ENCODE data around the gene NSDHL. TPM values are rescaled to one million over a fixed set of nuclear protein-coding genes. Genes with fewer than 3 reads are reported as not detected.

Gene NSDHL
- total RNA-seq, 2 donors from 2014 or later = 25.8 to 34.8 TPM

DNA sequence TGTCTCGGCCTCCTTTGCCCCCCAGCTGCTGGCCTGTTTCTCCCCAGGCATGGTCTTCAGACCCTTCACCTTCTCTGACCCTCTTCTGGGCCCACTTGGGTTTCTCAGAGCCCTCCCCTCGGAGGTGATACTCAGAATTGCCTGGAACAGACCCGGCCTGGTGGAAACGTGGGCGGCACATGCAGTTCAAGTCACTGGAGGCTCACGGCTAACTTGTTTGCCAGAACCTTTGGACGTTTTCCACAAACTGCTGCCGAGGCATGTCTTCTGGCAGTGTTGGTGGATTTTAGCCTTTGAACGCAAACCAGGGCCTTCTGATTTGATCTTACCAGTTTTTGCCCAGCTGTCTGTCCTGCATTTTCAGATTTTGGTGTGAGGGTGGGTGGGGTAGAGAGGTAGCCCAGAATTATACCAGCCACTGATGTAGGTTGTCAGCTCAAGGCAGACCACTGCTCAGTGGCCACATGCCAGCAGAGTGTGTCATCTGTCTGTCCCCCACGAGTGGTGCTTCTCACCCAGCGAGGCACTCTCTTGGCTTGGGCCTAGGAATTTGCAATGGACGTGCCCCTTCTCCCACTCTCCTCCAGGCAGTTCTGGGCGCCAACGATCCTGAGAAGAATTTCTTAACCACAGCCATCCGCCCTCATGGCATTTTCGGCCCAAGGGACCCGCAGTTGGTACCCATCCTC lies 34.5 kb downstream of the NSDHL start:
- Mint-ChIP-seq H3K4me1 (no peaks in the 10 kb centered on the region), H3K9me3 (peaks cover 59% of the 10 kb centered on the region), H3K27ac (no peak overlapping the region), H3K36me3 (ENCODE audit: low read depth) (peaks cover 50% of the 10 kb centered on the region), H3K27me3 (ENCODE audit: insufficient read depth) (no peaks in the 10 kb centered on the region), H3K4me3 (no peak overlapping the region)
- DNase-seq = no peak
- no peak overlapping the region for H3K27ac ChIP-seq (ENCODE audit: low read depth, low read length)
- H3K4me3 ChIP-seq (ENCODE audit: low read length) = no peak overlapping the region
- 83 to 91% methylated on average over 1 to 17 of the region's 17 CpGs for WGBS, 2 experiments (ENCODE audit: insufficient coverage in 1 of 2, insufficient read length in 1 of 2)
- no peaks in the 10 kb centered on the region for H3K27me3 ChIP-seq (ENCODE audit: control insufficient read depth, insufficient read depth, low read length, poor library complexity, severe bottlenecking)
- TF ChIP-seq, protein P1, sequence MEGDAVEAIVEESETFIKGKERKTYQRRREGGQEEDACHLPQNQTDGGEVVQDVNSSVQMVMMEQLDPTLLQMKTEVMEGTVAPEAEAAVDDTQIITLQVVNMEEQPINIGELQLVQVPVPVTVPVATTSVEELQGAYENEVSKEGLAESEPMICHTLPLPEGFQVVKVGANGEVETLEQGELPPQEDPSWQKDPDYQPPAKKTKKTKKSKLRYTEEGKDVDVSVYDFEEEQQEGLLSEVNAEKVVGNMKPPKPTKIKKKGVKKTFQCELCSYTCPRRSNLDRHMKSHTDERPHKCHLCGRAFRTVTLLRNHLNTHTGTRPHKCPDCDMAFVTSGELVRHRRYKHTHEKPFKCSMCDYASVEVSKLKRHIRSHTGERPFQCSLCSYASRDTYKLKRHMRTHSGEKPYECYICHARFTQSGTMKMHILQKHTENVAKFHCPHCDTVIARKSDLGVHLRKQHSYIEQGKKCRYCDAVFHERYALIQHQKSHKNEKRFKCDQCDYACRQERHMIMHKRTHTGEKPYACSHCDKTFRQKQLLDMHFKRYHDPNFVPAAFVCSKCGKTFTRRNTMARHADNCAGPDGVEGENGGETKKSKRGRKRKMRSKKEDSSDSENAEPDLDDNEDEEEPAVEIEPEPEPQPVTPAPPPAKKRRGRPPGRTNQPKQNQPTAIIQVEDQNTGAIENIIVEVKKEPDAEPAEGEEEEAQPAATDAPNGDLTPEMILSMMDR (conservative IDR thresholded peaks at IDR 0.05) = no peak
- no peaks in the 10 kb centered on the region for H3K4me1 ChIP-seq (ENCODE audit: control insufficient read depth, insufficient read depth, low read length)
- peaks cover 27% of the 10 kb centered on the region for H3K36me3 ChIP-seq (ENCODE audit: control insufficient read depth, insufficient read depth, low read length)
- H3K9ac ChIP-seq (ENCODE audit: extremely low read depth, low read length, poor library complexity, severe bottlenecking) = no peak overlapping the region
- no peaks in the 10 kb centered on the region for H3K9me3 ChIP-seq (ENCODE audit: control insufficient read depth, low read length)

DNA sequence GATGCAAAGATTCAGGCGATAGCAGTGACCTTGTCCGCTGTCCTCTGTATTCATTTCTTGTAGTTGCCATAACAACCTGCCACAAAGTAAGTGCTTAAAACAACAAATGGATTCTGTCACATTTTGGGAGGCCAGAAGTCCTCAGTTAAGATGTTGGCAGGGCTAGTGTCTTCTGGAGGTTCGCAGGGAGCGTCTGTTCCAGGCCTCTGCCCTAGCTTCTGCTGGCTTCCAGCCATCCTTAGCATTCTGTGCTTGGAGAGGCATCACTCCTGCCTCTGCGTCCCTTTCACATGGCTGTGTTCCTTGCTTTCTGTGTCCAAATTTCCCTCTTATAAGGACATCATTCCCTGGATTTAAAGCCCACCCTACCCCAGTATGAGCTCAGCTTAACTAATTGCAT lies 35.5 kb downstream of the NSDHL start:
- H3K27ac Mint-ChIP-seq = no peak overlapping the region

DNA sequence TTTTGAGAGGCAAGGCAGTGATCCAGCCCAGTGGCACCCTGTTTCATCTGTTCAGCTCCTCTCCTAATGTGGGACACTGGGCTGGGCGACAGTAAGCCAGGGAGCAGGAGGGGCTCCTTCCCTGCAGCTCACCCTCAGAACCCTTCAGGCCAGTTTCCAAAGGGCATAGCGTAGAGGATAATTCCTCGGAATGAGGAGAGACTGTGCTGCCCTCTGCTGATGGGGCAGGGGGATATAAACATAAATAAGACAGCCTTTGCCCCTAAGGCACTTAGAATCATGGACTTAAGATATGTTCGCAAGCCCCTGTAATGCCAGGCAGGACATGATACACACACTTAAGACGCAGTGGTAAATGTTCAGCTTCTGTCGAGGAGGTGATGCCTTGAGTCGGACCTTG lies 39.1 kb downstream of the NSDHL start:
- Mint-ChIP-seq H3K4me3 (no peak overlapping the region), H3K36me3 (ENCODE audit: low read depth) (peaks cover 37% of the 10 kb centered on the region), H3K27ac (no peak overlapping the region), H3K4me1 (no peaks in the 10 kb centered on the region), H3K27me3 (ENCODE audit: insufficient read depth) (peaks cover 3% of the 10 kb centered on the region), H3K9me3 (peaks cover 70% of the 10 kb centered on the region)
- no peak overlapping the region for H3K4me3 ChIP-seq (ENCODE audit: low read length)
- H3K9me3 ChIP-seq (ENCODE audit: control insufficient read depth, low read length) = no peaks in the 10 kb centered on the region
- no peaks in the 10 kb centered on the region for H3K27me3 ChIP-seq (ENCODE audit: control insufficient read depth, insufficient read depth, low read length, poor library complexity, severe bottlenecking)
- H3K36me3 ChIP-seq (ENCODE audit: control insufficient read depth, insufficient read depth, low read length) = peaks cover 11% of the 10 kb centered on the region
- 92 to 94% methylated on average over 5 of the region's 7 CpGs for WGBS, 2 experiments (ENCODE audit: insufficient coverage in 1 of 2, insufficient read length in 1 of 2)
- no peak for DNase-seq
- no peaks in the 10 kb centered on the region for H3K4me1 ChIP-seq (ENCODE audit: control insufficient read depth, insufficient read depth, low read length)
- no peak overlapping the region for H3K9ac ChIP-seq (ENCODE audit: extremely low read depth, low read length, poor library complexity, severe bottlenecking)
- TF ChIP-seq, protein P1 (conservative IDR thresholded peaks at IDR 0.05) = peak; percentile 52
- no peak overlapping the region for H3K27ac ChIP-seq (ENCODE audit: low read depth, low read length)

More for the DNA sequence above, 35.5 kb downstream of the NSDHL start:
- H3K9me3 Mint-ChIP-seq = peaks cover 69% of the 10 kb centered on the region
- Histone ChIP-seq H3K27ac (ENCODE audit: low read depth, low read length) (no peak overlapping the region), H3K9me3 (ENCODE audit: control insufficient read depth, low read length) (no peaks in the 10 kb centered on the region), H3K9ac (ENCODE audit: extremely low read depth, low read length, poor library complexity, severe bottlenecking) (no peak overlapping the region), H3K4me3 (ENCODE audit: low read length) (no peak overlapping the region), H3K36me3 (ENCODE audit: control insufficient read depth, insufficient read depth, low read length) (peaks cover 24% of the 10 kb centered on the region), H3K4me1 (ENCODE audit: control insufficient read depth, insufficient read depth, low read length) (no peaks in the 10 kb centered on the region), H3K27me3 (ENCODE audit: control insufficient read depth, insufficient read depth, low read length, poor library complexity, severe bottlenecking) (no peaks in the 10 kb centered on the region)
- H3K4me1 Mint-ChIP-seq = no peaks in the 10 kb centered on the region
- WGBS, 2 experiments (ENCODE audit: insufficient coverage in 1 of 2, insufficient read length in 1 of 2) = 83 to 93% methylated on average over 1 to 5 of the region's 5 CpGs
- peaks cover 56% of the 10 kb centered on the region for H3K36me3 Mint-ChIP-seq (ENCODE audit: low read depth)
- no peak overlapping the region for H3K4me3 Mint-ChIP-seq
- no peak for DNase-seq
- H3K27me3 Mint-ChIP-seq (ENCODE audit: insufficient read depth) = no peaks in the 10 kb centered on the region
- TF ChIP-seq, protein P1 (conservative IDR thresholded peaks at IDR 0.05) = no peak

Measured in endodermal cell (in vitro differentiated cells).